Measurements from ENCODE around the gene GPT2. TPM values are rescaled to one million over a fixed set of nuclear protein-coding genes. Genes with fewer than 3 reads are reported as not detected.

The GPT2 gene
- total RNA-seq, 2 donors from 2014 or later: 28.8 to 45.3 TPM

DNA sequence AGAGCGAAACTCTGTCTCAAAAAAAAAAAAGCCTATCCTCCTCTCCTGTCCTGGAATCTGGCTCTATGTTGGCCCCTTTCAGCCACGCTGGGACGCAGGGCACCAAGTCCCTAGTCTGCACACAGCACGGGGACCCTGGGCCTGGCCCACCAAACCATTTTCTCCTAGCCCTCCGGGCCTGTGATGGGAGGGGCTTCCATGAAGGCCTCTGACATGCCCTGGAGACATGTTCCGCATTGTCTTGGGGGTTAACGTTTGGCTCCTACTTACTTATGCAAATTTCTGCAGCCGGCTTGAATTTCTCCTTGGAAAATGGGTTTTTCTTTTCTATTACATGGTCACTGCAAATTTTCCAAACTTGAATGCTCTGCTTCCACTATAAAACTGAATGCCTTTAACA lies 12.6 kb upstream of the GPT2 start:
- TF ChIP-seq, protein P1, sequence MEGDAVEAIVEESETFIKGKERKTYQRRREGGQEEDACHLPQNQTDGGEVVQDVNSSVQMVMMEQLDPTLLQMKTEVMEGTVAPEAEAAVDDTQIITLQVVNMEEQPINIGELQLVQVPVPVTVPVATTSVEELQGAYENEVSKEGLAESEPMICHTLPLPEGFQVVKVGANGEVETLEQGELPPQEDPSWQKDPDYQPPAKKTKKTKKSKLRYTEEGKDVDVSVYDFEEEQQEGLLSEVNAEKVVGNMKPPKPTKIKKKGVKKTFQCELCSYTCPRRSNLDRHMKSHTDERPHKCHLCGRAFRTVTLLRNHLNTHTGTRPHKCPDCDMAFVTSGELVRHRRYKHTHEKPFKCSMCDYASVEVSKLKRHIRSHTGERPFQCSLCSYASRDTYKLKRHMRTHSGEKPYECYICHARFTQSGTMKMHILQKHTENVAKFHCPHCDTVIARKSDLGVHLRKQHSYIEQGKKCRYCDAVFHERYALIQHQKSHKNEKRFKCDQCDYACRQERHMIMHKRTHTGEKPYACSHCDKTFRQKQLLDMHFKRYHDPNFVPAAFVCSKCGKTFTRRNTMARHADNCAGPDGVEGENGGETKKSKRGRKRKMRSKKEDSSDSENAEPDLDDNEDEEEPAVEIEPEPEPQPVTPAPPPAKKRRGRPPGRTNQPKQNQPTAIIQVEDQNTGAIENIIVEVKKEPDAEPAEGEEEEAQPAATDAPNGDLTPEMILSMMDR (IDR thresholded peaks at IDR 0.05): no peak
- no peaks in the 10 kb centered on the region for H3K4me1 ChIP-seq
- H3K27ac ChIP-seq: no peak overlapping the region
- intact Hi-C loops (cut with DNase I): no loop called here
- H3K27me3 ChIP-seq: no peaks in the 10 kb centered on the region
- DNase-seq: no peak
- no peak overlapping the region for H3K9ac ChIP-seq (ENCODE audit: low read depth in 2 of 2, low read length in 2 of 2)
- no peaks in the 10 kb centered on the region for H3K36me3 ChIP-seq
- no peak overlapping the region for H3K4me3 ChIP-seq
- H3K9me3 ChIP-seq: no peaks in the 10 kb centered on the region

GRCh38 chr16:46873201-46873600 lies 11.0 kb upstream of the GPT2 start:
- intact Hi-C loops (cut with DNase I): no loop called here
- no peak for DNase-seq
- H3K27me3 ChIP-seq: no peaks in the 10 kb centered on the region
- no peaks in the 10 kb centered on the region for H3K9me3 ChIP-seq
- no peaks in the 10 kb centered on the region for H3K36me3 ChIP-seq
- no peaks in the 10 kb centered on the region for H3K4me1 ChIP-seq
- H3K4me3 ChIP-seq: no peak overlapping the region
- TF ChIP-seq, protein P1 (IDR thresholded peaks at IDR 0.05): no peak
- H3K27ac ChIP-seq: no peak overlapping the region
- no peak overlapping the region for H3K9ac ChIP-seq (ENCODE audit: low read depth in 2 of 2, low read length in 2 of 2)

DNA sequence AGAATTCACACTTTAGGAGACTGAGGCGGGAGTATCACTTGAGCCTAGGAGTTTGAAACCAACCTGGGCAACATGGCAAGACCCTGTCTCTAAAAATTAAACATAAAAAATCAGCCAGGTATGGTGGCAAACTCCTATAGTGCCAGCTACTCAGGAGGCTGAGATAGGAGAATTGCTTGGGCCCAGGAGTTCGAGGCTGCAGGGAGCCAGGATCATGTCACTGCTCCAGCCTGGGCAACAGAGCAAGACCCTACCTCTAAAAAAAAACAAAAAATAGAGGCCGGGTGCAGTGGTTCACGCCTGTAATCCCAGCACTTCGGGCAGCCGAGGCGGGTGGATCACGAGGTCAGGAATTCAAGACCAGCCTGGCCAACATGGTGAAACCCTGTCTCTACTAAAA lies 8.9 kb upstream of the GPT2 start:
- H3K9ac ChIP-seq (ENCODE audit: low read depth in 2 of 2, low read length in 2 of 2): no peak overlapping the region
- no peak for DNase-seq
- no peaks in the 10 kb centered on the region for H3K36me3 ChIP-seq
- no peaks in the 10 kb centered on the region for H3K4me1 ChIP-seq
- H3K27ac ChIP-seq: no peak overlapping the region
- H3K27me3 ChIP-seq: no peaks in the 10 kb centered on the region
- intact Hi-C loops (cut with DNase I): no loop called here
- H3K9me3 ChIP-seq: no peaks in the 10 kb centered on the region
- TF ChIP-seq, protein P1 (IDR thresholded peaks at IDR 0.05): no peak
- H3K4me3 ChIP-seq: no peak overlapping the region

- no peak overlapping the region for H3K9ac ChIP-seq (ENCODE audit: low read depth in 2 of 2, low read length in 2 of 2)
- H3K27ac ChIP-seq: no peak overlapping the region
- H3K9me3 ChIP-seq: no peaks in the 10 kb centered on the region
- intact Hi-C loops (cut with DNase I): no loop called here
- no peaks in the 10 kb centered on the region for H3K4me1 ChIP-seq
- no peaks in the 10 kb centered on the region for H3K36me3 ChIP-seq
- H3K4me3 ChIP-seq: no peak overlapping the region
- TF ChIP-seq, protein P1 (IDR thresholded peaks at IDR 0.05): no peak
- DNase-seq: no peak
- no peaks in the 10 kb centered on the region for H3K27me3 ChIP-seq
Measured at GRCh38 chr16:46882304-46882939, 1.7 kb upstream of the GPT2 start.

GRCh38 chr16:46882940-46883307 lies 1.2 kb upstream of the GPT2 start:
- DNase-seq: no peak
- Histone ChIP-seq H3K27me3 (no peaks in the 10 kb centered on the region), H3K4me1 (no peaks in the 10 kb centered on the region), H3K27ac (no peak overlapping the region), H3K4me3 (no peak overlapping the region), H3K9ac (ENCODE audit: low read depth in 2 of 2, low read length in 2 of 2) (no peak overlapping the region), H3K9me3 (no peaks in the 10 kb centered on the region), H3K36me3 (no peaks in the 10 kb centered on the region)
- TF ChIP-seq, protein P1 (IDR thresholded peaks at IDR 0.05): no peak
- intact Hi-C loops (cut with DNase I): no loop called here
